Trophoblast cell (in vitro differentiated cells and primary cell): ENCODE data around the gene PLCH1. TPM values are rescaled to one million over a fixed set of nuclear protein-coding genes. Genes with fewer than 3 reads are reported as not detected.

ENCODE experiments used
- DNase-seq, 2 donors: peaks; one replicate each; pipeline ENCODE4 v3.0.0-alpha.2; 2016
- H2AFZ ChIP-seq: 2 replicates; pipeline ENCODE4 v1.6.1; 2013; ENCODE audit warnings: low read length, moderate library complexity, mild to moderate bottlenecking; ENCODE audit not compliant: insufficient read depth, poor library complexity
- H2AK5ac ChIP-seq: 2 replicates; pipeline ENCODE4 v1.6.1; 2013; ENCODE audit warnings: mild to moderate bottlenecking, low read length
- H2BK120ac ChIP-seq: 2 replicates; pipeline ENCODE4 v1.6.1; 2013; ENCODE audit warnings: low read length, mild to moderate bottlenecking, moderate library complexity; ENCODE audit not compliant: insufficient read depth, poor library complexity
- H2BK12ac ChIP-seq: 2 replicates; pipeline ENCODE4 v1.6.1; 2013; ENCODE audit warnings: mild to moderate bottlenecking, low read length, moderate library complexity
- H2BK5ac ChIP-seq: 2 replicates; pipeline ENCODE4 v1.6.1; 2013; ENCODE audit warnings: low read length, low read depth, moderate library complexity, mild to moderate bottlenecking; ENCODE audit not compliant: poor library complexity
- H3K14ac ChIP-seq: 2 replicates; pipeline ENCODE4 v1.6.1; 2013; ENCODE audit warnings: mild to moderate bottlenecking, low read length
- H3K18ac ChIP-seq: 2 replicates; pipeline ENCODE4 v1.6.1; 2013; ENCODE audit warnings: mild to moderate bottlenecking, low read length
- H3K23ac ChIP-seq: 2 replicates; pipeline ENCODE4 v1.6.1; 2013; ENCODE audit warnings: low read length
- H3K27ac ChIP-seq: 2 replicates; pipeline ENCODE4 v1.5.1; 2013; ENCODE audit warnings: low read depth, mild to moderate bottlenecking, inconsistent platforms, low read length, moderate library complexity
- H3K27me3 ChIP-seq: 2 replicates; pipeline ENCODE4 v1.6.1; 2013; ENCODE audit warnings: inconsistent platforms, mild to moderate bottlenecking, low read length, moderate library complexity; ENCODE audit not compliant: insufficient read depth
- H3K36me3 ChIP-seq, 2 experiments: 1 replicate in 1 of 2; 2 replicates in 1 of 2; pipeline ENCODE4 v1.6.1; 2013; ENCODE audit warnings: low read length in 2 of 2, mild to moderate bottlenecking in 2 of 2, moderate library complexity in 1 of 2; ENCODE audit not compliant: insufficient read depth in 2 of 2, control insufficient read depth in 1 of 2
- H3K4ac ChIP-seq: 2 replicates; pipeline ENCODE4 v1.6.1; 2013; ENCODE audit warnings: low read depth, mild to moderate bottlenecking, low read length, moderate library complexity
- H3K4me1 ChIP-seq, 2 experiments: 1 replicate in 1 of 2; 2 replicates in 1 of 2; pipeline ENCODE4 v1.6.1; 2013; ENCODE audit warnings: low read length in 2 of 2, mild to moderate bottlenecking in 2 of 2, moderate library complexity in 1 of 2; ENCODE audit not compliant: insufficient read depth in 2 of 2, control insufficient read depth in 1 of 2
- H3K4me2 ChIP-seq: 2 replicates; pipeline ENCODE4 v1.6.1; 2013; ENCODE audit warnings: inconsistent platforms, mild to moderate bottlenecking, low read length, moderate library complexity
- H3K4me3 ChIP-seq: 2 replicates; pipeline ENCODE4 v1.5.1; 2013; ENCODE audit warnings: mild to moderate bottlenecking, low read depth, low read length, inconsistent platforms
- H3K79me1 ChIP-seq: one replicate; pipeline ENCODE4 v1.6.1; 2013; ENCODE audit warnings: low read length
- H3K79me2 ChIP-seq: 2 replicates; pipeline ENCODE4 v1.6.1; 2013; ENCODE audit warnings: low read length, mild to moderate bottlenecking; ENCODE audit not compliant: control insufficient read depth, insufficient read depth, poor library complexity
- H3K9ac ChIP-seq: 2 replicates; pipeline ENCODE4 v1.6.1; 2013; ENCODE audit warnings: mild to moderate bottlenecking, low read length
- H3K9me3 ChIP-seq: 2 replicates; pipeline ENCODE4 v1.6.1; 2013; ENCODE audit warnings: low read depth, mild to moderate bottlenecking, control low read depth, inconsistent platforms, low read length; ENCODE audit not compliant: insufficient read depth
- H4K12ac ChIP-seq: 2 replicates; pipeline ENCODE4 v1.6.1; 2013; ENCODE audit warnings: low read depth, mild to moderate bottlenecking, low read length, moderate library complexity
- H4K8ac ChIP-seq: 2 replicates; pipeline ENCODE4 v1.6.1; 2013; ENCODE audit warnings: low read depth, mild to moderate bottlenecking, low read length, moderate library complexity
- H4K91ac ChIP-seq: one replicate; pipeline ENCODE4 v1.6.1; 2013; ENCODE audit warnings: low read depth, mild to moderate bottlenecking, low read length, moderate library complexity
- WGBS: extraction: QIAGEN DNeasy Blood & Tissue Kit; methylation state at CpG from one replicate; pipeline ENCODE4 v1.1.7; 2013; ENCODE audit warnings: missing lambda C conversion rate; ENCODE audit not compliant: insufficient read length, insufficient coverage; ENCODE audit errors: extremely low coverage; 5-methylcytosine and 5-hydroxymethylcytosine counted together
- polyA plus RNA-seq: library from polyadenylated mRNA; stranded (reverse); fragments of 200-250 nt; gene quantifications from 2 replicates; pipeline ENCODE4 v1.2.3, GENCODE V29; 2013

Gene PLCH1, protein sequence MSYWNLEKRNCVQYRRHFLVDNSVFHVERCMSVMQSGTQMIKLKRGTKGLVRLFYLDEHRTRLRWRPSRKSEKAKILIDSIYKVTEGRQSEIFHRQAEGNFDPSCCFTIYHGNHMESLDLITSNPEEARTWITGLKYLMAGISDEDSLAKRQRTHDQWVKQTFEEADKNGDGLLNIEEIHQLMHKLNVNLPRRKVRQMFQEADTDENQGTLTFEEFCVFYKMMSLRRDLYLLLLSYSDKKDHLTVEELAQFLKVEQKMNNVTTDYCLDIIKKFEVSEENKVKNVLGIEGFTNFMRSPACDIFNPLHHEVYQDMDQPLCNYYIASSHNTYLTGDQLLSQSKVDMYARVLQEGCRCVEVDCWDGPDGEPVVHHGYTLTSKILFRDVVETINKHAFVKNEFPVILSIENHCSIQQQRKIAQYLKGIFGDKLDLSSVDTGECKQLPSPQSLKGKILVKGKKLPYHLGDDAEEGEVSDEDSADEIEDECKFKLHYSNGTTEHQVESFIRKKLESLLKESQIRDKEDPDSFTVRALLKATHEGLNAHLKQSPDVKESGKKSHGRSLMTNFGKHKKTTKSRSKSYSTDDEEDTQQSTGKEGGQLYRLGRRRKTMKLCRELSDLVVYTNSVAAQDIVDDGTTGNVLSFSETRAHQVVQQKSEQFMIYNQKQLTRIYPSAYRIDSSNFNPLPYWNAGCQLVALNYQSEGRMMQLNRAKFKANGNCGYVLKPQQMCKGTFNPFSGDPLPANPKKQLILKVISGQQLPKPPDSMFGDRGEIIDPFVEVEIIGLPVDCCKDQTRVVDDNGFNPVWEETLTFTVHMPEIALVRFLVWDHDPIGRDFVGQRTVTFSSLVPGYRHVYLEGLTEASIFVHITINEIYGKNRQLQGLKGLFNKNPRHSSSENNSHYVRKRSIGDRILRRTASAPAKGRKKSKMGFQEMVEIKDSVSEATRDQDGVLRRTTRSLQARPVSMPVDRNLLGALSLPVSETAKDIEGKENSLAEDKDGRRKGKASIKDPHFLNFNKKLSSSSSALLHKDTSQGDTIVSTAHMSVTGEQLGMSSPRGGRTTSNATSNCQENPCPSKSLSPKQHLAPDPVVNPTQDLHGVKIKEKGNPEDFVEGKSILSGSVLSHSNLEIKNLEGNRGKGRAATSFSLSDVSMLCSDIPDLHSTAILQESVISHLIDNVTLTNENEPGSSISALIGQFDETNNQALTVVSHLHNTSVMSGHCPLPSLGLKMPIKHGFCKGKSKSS (N-terminal part only)
- polyA plus RNA-seq = 1.2 and 1.5 TPM in 2 replicates

DNA sequence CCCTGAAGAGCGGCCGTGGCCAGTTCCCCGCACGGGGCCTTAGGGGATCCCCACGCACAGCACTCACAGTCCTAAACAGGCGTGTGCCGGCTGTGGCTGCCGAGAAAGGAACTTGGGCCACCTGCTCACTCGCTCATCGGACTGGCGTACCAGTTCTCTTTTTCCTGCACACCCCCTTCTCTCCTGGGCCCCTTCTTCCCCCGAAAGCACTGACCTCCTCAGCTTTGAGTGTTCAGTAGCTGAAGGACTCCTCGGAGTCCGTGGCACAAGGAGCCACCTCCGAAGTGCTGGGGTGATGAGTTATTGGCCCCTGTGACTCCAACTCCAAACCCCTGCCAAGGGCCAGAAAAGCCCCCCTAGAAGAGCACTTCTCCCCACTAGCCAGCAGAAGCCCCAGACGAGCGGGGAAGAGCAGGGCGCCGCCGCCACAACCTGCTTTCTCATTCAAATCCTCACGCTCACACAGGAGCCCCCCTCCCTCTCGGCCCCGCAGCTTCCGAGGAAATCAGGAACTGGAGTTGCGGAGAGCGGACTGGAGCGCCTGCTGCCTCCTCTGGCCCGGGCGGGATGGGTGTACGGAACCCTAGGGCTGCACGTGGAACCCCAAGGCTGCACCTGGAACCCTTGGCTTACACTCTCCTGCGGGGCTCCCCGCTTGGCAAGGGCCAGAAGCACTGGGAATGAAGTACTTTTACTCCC, at the start of gene PLCH1:
Gene PLCH1, minus strand, starts transcription at position 446 of the 699 bp plus-strand sequence. CDS start 40,847 bp downstream, outside the sequence.
- Histone ChIP-seq H3K36me3 (no peaks in the 10 kb centered on the region), H2AK5ac (no peak within 1 kb of the TSS), H3K4me3 (peak within 1 kb of the TSS; percentile 82), H3K79me2 (no peaks in the 10 kb centered on the region), H4K8ac (peak within 1 kb of the TSS; percentile 58), H2BK5ac (no peak within 1 kb of the TSS), H3K4me1 (peaks cover 0 to 8% of the 10 kb centered on the region in 2 experiments), H3K9ac (peak within 1 kb of the TSS; percentile 30), H3K4me2 (peak within 1 kb of the TSS; percentile 98), H3K27ac (no peak within 1 kb of the TSS), H3K9me3 (no peaks in the 10 kb centered on the region), H4K12ac (peak within 1 kb of the TSS; percentile 2), H3K18ac (peak within 1 kb of the TSS; percentile 9), H3K79me1 (no peaks in the 10 kb centered on the region), H4K91ac (no peak within 1 kb of the TSS), H2AFZ (peak within 1 kb of the TSS; percentile 81), H3K23ac (no peak within 1 kb of the TSS), H3K27me3 (no peaks in the 10 kb centered on the region), H3K4ac (no peak within 1 kb of the TSS), H2BK12ac (no peak within 1 kb of the TSS), H3K14ac (no peak within 1 kb of the TSS), H2BK120ac (no peak within 1 kb of the TSS)
- DNase-seq = peak; percentile 12 to 58
- no CpG with 5 or more reads among the region's 33 CpGs for WGBS

DNA sequence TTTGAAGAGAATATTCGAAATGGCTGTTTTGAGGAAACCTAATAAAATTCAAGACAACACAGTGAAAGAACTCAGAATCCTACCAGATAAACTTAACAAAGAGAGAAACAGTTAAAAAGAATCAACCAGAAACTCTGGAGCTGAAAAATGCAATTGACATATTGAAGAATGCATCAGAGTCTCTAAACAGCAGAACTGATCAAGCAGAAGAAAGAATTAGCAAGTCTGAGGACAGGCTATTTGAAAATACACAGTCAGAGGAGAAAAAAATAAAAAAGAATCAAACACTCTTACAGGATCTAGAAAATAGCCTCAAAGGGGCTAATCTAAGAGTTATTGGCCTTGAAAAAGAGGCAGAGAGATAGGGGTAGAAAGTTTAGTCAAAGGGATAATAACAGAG, 47.7 kb upstream of the PLCH1 start:
- Histone ChIP-seq H4K8ac (no peak overlapping the region), H3K36me3 (peaks cover 0 to 3% of the 10 kb centered on the region in 2 experiments), H3K79me1 (no peaks in the 10 kb centered on the region), H2BK5ac (no peak overlapping the region), H2BK120ac (no peak overlapping the region), H3K4me3 (no peak overlapping the region), H3K9ac (no peak overlapping the region), H2BK12ac (no peak overlapping the region), H3K4me1 (no peaks in the 10 kb centered on the region), H4K12ac (no peak overlapping the region), H2AFZ (no peak overlapping the region), H3K18ac (no peak overlapping the region), H3K23ac (no peak overlapping the region), H3K14ac (no peak overlapping the region), H3K27ac (no peak overlapping the region), H2AK5ac (no peak overlapping the region), H3K79me2 (peaks cover 2% of the 10 kb centered on the region), H3K9me3 (no peaks in the 10 kb centered on the region), H3K4ac (no peak overlapping the region), H3K27me3 (no peaks in the 10 kb centered on the region), H4K91ac (no peak overlapping the region), H3K4me2 (no peak overlapping the region)
- no peak for DNase-seq
- no CpG with 5 or more reads among the region's 1 CpG for WGBS

DNA sequence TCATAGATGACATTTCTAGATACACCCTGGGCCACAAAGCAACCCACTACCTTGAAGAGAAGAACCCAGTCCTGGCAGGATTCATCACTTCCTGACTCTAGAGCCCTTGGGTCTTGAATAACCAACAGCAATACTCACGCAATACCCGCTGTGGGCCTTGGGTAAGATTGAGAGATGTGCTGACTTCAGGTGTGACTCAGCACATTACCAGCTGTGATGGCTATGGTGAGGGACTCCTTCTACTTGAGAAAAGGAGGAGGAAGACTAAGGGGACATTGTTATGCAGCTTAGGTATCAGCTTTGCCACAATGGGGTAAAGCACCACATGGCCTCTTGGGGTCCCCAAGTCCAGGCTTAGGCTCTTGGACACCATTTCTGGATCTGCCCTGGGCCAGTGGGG, 46.3 kb upstream of the PLCH1 start:
- Histone ChIP-seq H2AFZ (no peak overlapping the region), H3K36me3 (peaks cover 0 to 3% of the 10 kb centered on the region in 2 experiments), H3K79me1 (no peaks in the 10 kb centered on the region), H3K27ac (no peak overlapping the region), H3K23ac (no peak overlapping the region), H3K4ac (no peak overlapping the region), H3K4me1 (no peaks in the 10 kb centered on the region), H2AK5ac (no peak overlapping the region), H4K8ac (no peak overlapping the region), H3K27me3 (no peaks in the 10 kb centered on the region), H3K4me2 (no peak overlapping the region), H4K91ac (no peak overlapping the region), H2BK5ac (no peak overlapping the region), H3K9ac (no peak overlapping the region), H3K14ac (no peak overlapping the region), H3K9me3 (no peaks in the 10 kb centered on the region), H4K12ac (no peak overlapping the region), H2BK12ac (no peak overlapping the region), H3K79me2 (peaks cover 2% of the 10 kb centered on the region), H2BK120ac (no peak overlapping the region), H3K18ac (no peak overlapping the region), H3K4me3 (no peak overlapping the region)
- peak; percentile 29 to 54 for DNase-seq
- no CpG with 5 or more reads among the region's 2 CpGs for WGBS
